SK-N-SH treated with all-trans-retinoic acid at 6 μM for 48 hours (cell line): ENCODE measurements around the gene TRPM5.

Experiments used
- ATAC-seq: fragments of 200-7000 bp; cut with Tn5 transposase; 3 replicates; pipeline ENCODE4 v1.9.1; 2020; ENCODE audit warnings: mild to moderate bottlenecking, moderate library complexity
- ARNTL ChIP-seq: fragments of 450-650 bp; formaldehyde crosslinking; IDR thresholded peaks from 2 replicates; pipeline ENCODE4 v1.5.0; 2020; ENCODE audit warnings: low read depth, mild to moderate bottlenecking, moderate library complexity, borderline replicate concordance
- CREB5 ChIP-seq: fragments of 250-450 bp; sonication (Bioruptor Pico); IDR thresholded peaks from 2 replicates; pipeline ENCODE4 v1.5.1; 2020; ENCODE audit warnings: low read depth, mild to moderate bottlenecking, moderate library complexity
- CSDC2 ChIP-seq: fragments of 250-450 bp; sonication (Bioruptor Pico); IDR thresholded peaks from 2 replicates; pipeline ENCODE4 v1.5.0; 2020; ENCODE audit warnings: mild to moderate bottlenecking, moderate library complexity
- CSRNP3 ChIP-seq: fragments of 250-450 bp; sonication (Bioruptor Pico); IDR thresholded peaks from 2 replicates; pipeline ENCODE4 v1.5.1; 2021; ENCODE audit warnings: mild to moderate bottlenecking, moderate library complexity
- ESRRG ChIP-seq: fragments of 250-450 bp; sonication (Bioruptor Pico); IDR thresholded peaks from 2 replicates; pipeline ENCODE4 v1.6.1; 2021; ENCODE audit warnings: mild to moderate bottlenecking
- GLIS3 ChIP-seq: fragments of 250-450 bp; sonication (Bioruptor Pico); IDR thresholded peaks from 2 replicates; pipeline ENCODE4 v1.5.0; 2020; ENCODE audit warnings: mild to moderate bottlenecking, moderate library complexity
- OSR1 ChIP-seq: fragments of 250-450 bp; sonication (Bioruptor Pico); IDR thresholded peaks from 2 replicates; pipeline ENCODE4 v1.8.0; 2022; ENCODE audit warnings: moderate library complexity, mild to moderate bottlenecking, inconsistent platforms
- PATZ1 ChIP-seq: fragments of 250-450 bp; sonication (Bioruptor Pico); IDR thresholded peaks from 2 replicates; pipeline ENCODE4 v1.8.0; 2020; ENCODE audit warnings: mild to moderate bottlenecking, moderate library complexity, borderline replicate concordance
- PPARA ChIP-seq: fragments of 250-450 bp; sonication (Bioruptor Pico); IDR thresholded peaks from 2 replicates; pipeline ENCODE4 v1.5.0; 2020; ENCODE audit warnings: mild to moderate bottlenecking, borderline replicate concordance
- TCF4 ChIP-seq: fragments of 250-450 bp; sonication (Bioruptor Pico); IDR thresholded peaks from 2 replicates; pipeline ENCODE4 v1.8.0; 2021; ENCODE audit warnings: mild to moderate bottlenecking, moderate library complexity, borderline replicate concordance
- TOX ChIP-seq: fragments of 250-450 bp; sonication (Bioruptor Pico); IDR thresholded peaks from 2 replicates; pipeline ENCODE4 v1.8.0; 2021; ENCODE audit warnings: mild to moderate bottlenecking, moderate library complexity, borderline replicate concordance
- ZC3H10 ChIP-seq: fragments of 250-450 bp; sonication (Bioruptor Pico); IDR thresholded peaks from 2 replicates; pipeline ENCODE4 v1.5.1; 2021; ENCODE audit warnings: mild to moderate bottlenecking, moderate library complexity
- ZFP3 ChIP-seq: fragments of 250-450 bp; sonication (Bioruptor Pico); IDR thresholded peaks from 2 replicates; pipeline ENCODE4 v1.5.0; 2020; ENCODE audit warnings: mild to moderate bottlenecking, moderate library complexity
- ZFP30 ChIP-seq: fragments of 450-650 bp; formaldehyde crosslinking; IDR thresholded peaks from 2 replicates; pipeline ENCODE4 v1.5.0; 2022; ENCODE audit warnings: mild to moderate bottlenecking, moderate library complexity
- ZNF565 ChIP-seq: fragments of 450-650 bp; formaldehyde crosslinking; conservative IDR thresholded peaks from 2 replicates; pipeline ENCODE4 v1.5.0; 2020; ENCODE audit warnings: low read depth, mild to moderate bottlenecking, moderate library complexity
- ZNF8 ChIP-seq: fragments of 450-650 bp; formaldehyde crosslinking; IDR thresholded peaks from 2 replicates; pipeline ENCODE4 v1.5.0; 2020; ENCODE audit warnings: mild to moderate bottlenecking, moderate library complexity
- TF ChIP-seq, protein P1 (sequence below): fragments of 250-450 bp; sonication (Bioruptor Pico); IDR thresholded peaks from 2 replicates; pipeline ENCODE4 v1.8.0; 2021; ENCODE audit warnings: low read depth, mild to moderate bottlenecking, moderate library complexity, borderline replicate concordance

TRPM5 gene

DNA sequence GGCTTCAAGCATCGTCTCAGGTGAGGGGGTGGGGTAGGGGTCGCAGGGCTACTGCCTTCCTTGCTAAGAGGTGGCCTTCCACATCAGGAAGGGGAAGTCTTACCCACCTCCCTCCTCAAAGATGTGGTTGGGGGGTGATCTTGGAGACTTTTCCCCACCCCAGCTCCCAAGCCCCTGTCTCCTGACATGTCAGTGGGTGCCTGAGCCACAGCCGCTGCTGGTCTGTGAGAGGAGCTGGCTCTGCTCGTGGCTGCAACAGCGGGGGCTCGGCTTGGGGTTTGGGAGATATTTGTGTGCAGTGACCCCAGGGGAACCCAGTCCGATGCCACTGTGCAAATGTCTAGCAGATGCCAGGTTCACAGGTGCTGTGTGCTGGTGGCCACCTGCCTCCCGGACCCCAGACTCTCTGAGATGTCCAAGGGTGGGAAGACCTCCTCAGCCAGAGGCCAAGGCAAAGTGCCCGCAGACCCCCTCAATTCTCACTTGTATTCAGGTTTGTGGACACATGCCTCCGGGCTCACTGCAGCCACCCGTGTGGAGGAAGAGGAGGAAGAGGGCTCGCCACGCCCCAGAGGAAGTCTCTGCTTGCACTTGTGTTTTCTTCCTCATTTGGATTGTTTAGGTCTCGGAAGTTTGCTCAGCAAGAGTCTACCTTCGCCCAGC lies 2.4 kb upstream of the TRPM5 start:
- ATAC-seq: no peak
- TF ChIP-seq OSR1: no peak
- no peak for TF ChIP-seq ZNF8 (CRISPR knock-in tag)
- no peak for TF ChIP-seq ZNF565 (CRISPR knock-in tag)
- TF ChIP-seq CSRNP3: no peak
- no peak for TF ChIP-seq ZFP30 (CRISPR knock-in tag)
- TF ChIP-seq ESRRG (CRISPR knock-in tag): no peak
- no peak for TF ChIP-seq CSDC2
- TF ChIP-seq, protein P1, sequence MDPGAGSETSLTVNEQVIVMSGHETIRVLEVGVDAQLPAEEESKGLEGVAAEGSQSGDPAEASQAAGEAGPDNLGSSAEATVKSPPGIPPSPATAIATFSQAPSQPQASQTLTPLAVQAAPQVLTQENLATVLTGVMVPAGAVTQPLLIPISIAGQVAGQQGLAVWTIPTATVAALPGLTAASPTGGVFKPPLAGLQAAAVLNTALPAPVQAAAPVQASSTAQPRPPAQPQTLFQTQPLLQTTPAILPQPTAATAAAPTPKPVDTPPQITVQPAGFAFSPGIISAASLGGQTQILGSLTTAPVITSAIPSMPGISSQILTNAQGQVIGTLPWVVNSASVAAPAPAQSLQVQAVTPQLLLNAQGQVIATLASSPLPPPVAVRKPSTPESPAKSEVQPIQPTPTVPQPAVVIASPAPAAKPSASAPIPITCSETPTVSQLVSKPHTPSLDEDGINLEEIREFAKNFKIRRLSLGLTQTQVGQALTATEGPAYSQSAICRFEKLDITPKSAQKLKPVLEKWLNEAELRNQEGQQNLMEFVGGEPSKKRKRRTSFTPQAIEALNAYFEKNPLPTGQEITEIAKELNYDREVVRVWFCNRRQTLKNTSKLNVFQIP (CRISPR knock-in tag): no peak
- TF ChIP-seq TCF4 (CRISPR knock-in tag): no peak
- TF ChIP-seq PATZ1: no peak

- TF ChIP-seq ZC3H10 (no peak), ZNF8 (CRISPR knock-in tag) (no peak)
- no peak for ATAC-seq
These were observed 1.6 kb upstream of the TRPM5 start for GRCh38 chr11:2445746-2446551.

DNA sequence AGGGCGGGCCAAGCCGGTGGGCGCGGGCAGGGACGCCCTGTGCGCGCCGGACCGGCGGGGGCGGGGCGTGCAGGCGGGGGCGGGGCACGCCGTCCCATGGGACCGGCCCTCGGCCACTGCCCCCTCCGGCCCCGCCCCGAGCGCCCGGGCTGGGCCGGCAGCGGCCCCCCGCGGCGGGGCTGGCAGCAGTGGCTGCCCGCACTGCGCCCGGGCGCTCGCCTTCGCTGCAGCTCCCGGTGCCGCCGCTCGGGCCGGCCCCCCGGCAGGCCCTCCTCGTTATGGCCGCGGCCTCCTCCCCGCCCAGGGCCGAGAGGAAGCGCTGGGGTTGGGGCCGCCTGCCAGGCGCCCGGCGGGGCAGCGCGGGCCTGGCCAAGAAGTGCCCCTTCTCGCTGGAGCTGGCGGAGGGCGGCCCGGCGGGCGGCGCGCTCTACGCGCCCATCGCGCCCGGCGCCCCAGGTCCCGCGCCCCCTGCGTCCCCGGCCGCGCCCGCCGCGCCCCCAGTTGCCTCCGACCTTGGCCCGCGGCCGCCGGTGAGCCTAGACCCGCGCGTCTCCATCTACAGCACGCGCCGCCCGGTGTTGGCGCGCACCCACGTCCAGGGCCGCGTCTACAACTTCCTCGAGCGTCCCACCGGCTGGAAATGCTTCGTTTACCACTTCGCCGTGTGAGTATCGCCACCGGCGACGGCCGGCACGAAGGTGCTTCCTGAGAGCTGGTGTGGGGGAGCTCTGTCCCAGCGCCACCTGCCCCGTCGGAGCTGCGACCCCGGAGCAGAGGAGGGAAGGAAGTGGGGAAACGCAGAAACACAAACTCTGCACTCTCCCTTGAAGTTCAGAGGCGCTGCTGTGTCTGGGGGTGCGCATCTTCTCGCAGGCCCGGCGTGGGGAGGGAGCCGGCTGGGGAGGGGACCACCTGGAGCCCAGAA lies 769 bp upstream of the TRPM5 start, which contains the start of gene KCNQ1:
KCNQ1 (plus strand) TSS at position 188 of the 925 bp plus-strand sequence; CDS start at position 279, 91 bp downstream.
- ATAC-seq: no peak
- no peak for TF ChIP-seq OSR1
- TF ChIP-seq CREB5 (CRISPR knock-in tag): no peak
- TF ChIP-seq GLIS3: no peak
- TF ChIP-seq ESRRG (CRISPR knock-in tag): no peak
- no peak for TF ChIP-seq ARNTL (CRISPR knock-in tag)
- TF ChIP-seq ZFP3 (CRISPR knock-in tag): no peak
- TF ChIP-seq CSRNP3: no peak
- TF ChIP-seq ZNF8 (CRISPR knock-in tag): no peak
- TF ChIP-seq, all 23 proteins: peak for 0

DNA sequence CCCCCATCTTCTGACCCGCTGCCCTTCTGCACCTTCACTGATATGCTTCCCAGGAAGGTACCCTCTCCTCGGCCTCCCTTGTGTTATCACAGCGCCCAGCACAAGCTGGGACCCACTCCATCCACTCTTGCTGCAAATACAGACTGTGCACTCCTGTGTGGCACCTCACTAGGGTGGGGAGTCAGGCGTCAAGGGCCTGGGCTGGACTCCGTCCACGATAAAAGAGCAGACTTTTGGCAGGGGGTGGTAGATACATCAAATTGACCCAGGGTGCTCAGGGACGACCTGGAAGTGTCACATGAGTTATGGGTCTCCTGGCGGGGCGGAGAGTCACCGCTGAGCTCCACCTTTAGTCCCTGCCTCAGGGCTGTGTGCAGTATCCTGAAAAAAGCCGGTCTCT lies 908 bp downstream of the TRPM5 start:
- ATAC-seq: no peak
- TF ChIP-seq PATZ1 (no peak), CSRNP3 (no peak), ZFP3 (CRISPR knock-in tag) (no peak), PPARA (no peak), TCF4 (CRISPR knock-in tag) (no peak), ZFP30 (CRISPR knock-in tag) (no peak), ESRRG (CRISPR knock-in tag) (no peak), TOX (CRISPR knock-in tag) (no peak), ZNF8 (CRISPR knock-in tag) (no peak), OSR1 (no peak)
